ENCODE data around the gene LTBP1.

The LTBP1 gene

GRCh38 chr2:33370636-33371265 lies 424.0 kb downstream of the LTBP1 start:
- Histone ChIP-seq H3K9me3 (ENCODE audit: control insufficient read depth in 2 of 2, low read length in 2 of 2) (no peaks in the 10 kb centered on the region), H3K4me1 (ENCODE audit: control insufficient read depth in 2 of 2, insufficient read depth in 2 of 2, low read length in 2 of 2) (no peaks in the 10 kb centered on the region), H3K36me3 (ENCODE audit: control insufficient read depth in 2 of 2, insufficient read depth in 2 of 2, low read length in 2 of 2) (no peaks in the 10 kb centered on the region), H3K27me3 (ENCODE audit: control insufficient read depth in 2 of 2, insufficient read depth in 2 of 2, low read length in 2 of 2) (no peaks in the 10 kb centered on the region), H3K4me3 (ENCODE audit: low read length in 2 of 2) (no peak overlapping the region), H3K9ac (ENCODE audit: low read depth in 1 of 2, low read length in 2 of 2) (no peak overlapping the region), H3K27ac (ENCODE audit: low read depth in 2 of 2, low read length in 2 of 2) (no peak overlapping the region)

- H3K9me3 ChIP-seq (ENCODE audit: control insufficient read depth in 2 of 2, low read length in 2 of 2) = no peaks in the 10 kb centered on the region
- H3K27ac ChIP-seq (ENCODE audit: low read depth in 2 of 2, low read length in 2 of 2) = no peak overlapping the region
These were observed 424.7 kb downstream of the LTBP1 start for GRCh38 chr2:33371304-33372090.

GRCh38 chr2:33372940-33373553 lies 426.3 kb downstream of the LTBP1 start:
- Histone ChIP-seq H3K27ac (ENCODE audit: low read depth in 2 of 2, low read length in 2 of 2) (no peak overlapping the region), H3K4me1 (ENCODE audit: control insufficient read depth in 2 of 2, insufficient read depth in 2 of 2, low read length in 2 of 2) (no peaks in the 10 kb centered on the region), H3K9ac (ENCODE audit: low read depth in 1 of 2, low read length in 2 of 2) (no peak overlapping the region), H3K36me3 (ENCODE audit: control insufficient read depth in 2 of 2, insufficient read depth in 2 of 2, low read length in 2 of 2) (no peaks in the 10 kb centered on the region), H3K9me3 (ENCODE audit: control insufficient read depth in 2 of 2, low read length in 2 of 2) (no peaks in the 10 kb centered on the region), H3K27me3 (ENCODE audit: control insufficient read depth in 2 of 2, insufficient read depth in 2 of 2, low read length in 2 of 2) (no peaks in the 10 kb centered on the region), H3K4me3 (ENCODE audit: low read length in 2 of 2) (no peak overlapping the region)

More at GRCh38 chr2:33371304-33372090, 424.7 kb downstream of the LTBP1 start:
- H3K27me3 ChIP-seq (ENCODE audit: control insufficient read depth in 2 of 2, insufficient read depth in 2 of 2, low read length in 2 of 2) = no peaks in the 10 kb centered on the region
- H3K4me1 ChIP-seq (ENCODE audit: control insufficient read depth in 2 of 2, insufficient read depth in 2 of 2, low read length in 2 of 2) = no peaks in the 10 kb centered on the region
- no peak overlapping the region for H3K4me3 ChIP-seq (ENCODE audit: low read length in 2 of 2)
- no peak overlapping the region for H3K9ac ChIP-seq (ENCODE audit: low read depth in 1 of 2, low read length in 2 of 2)
- H3K36me3 ChIP-seq (ENCODE audit: control insufficient read depth in 2 of 2, insufficient read depth in 2 of 2, low read length in 2 of 2) = no peaks in the 10 kb centered on the region

- H3K9me3 ChIP-seq (ENCODE audit: control insufficient read depth in 2 of 2, low read length in 2 of 2) = no peaks in the 10 kb centered on the region
- no peaks in the 10 kb centered on the region for H3K36me3 ChIP-seq (ENCODE audit: control insufficient read depth in 2 of 2, insufficient read depth in 2 of 2, low read length in 2 of 2)
- no peaks in the 10 kb centered on the region for H3K4me1 ChIP-seq (ENCODE audit: control insufficient read depth in 2 of 2, insufficient read depth in 2 of 2, low read length in 2 of 2)
- no peak overlapping the region for H3K27ac ChIP-seq (ENCODE audit: low read depth in 2 of 2, low read length in 2 of 2)
- H3K27me3 ChIP-seq (ENCODE audit: control insufficient read depth in 2 of 2, insufficient read depth in 2 of 2, low read length in 2 of 2) = no peaks in the 10 kb centered on the region
- no peak overlapping the region for H3K9ac ChIP-seq (ENCODE audit: low read depth in 1 of 2, low read length in 2 of 2)
- no peak overlapping the region for H3K4me3 ChIP-seq (ENCODE audit: low read length in 2 of 2)
These were observed 427.2 kb downstream of the LTBP1 start for GRCh38 chr2:33373986-33374385.

GRCh38 chr2:33375054-33375453 lies 428.3 kb downstream of the LTBP1 start:
- no peaks in the 10 kb centered on the region for H3K27me3 ChIP-seq (ENCODE audit: control insufficient read depth in 2 of 2, insufficient read depth in 2 of 2, low read length in 2 of 2)
- no peaks in the 10 kb centered on the region for H3K9me3 ChIP-seq (ENCODE audit: control insufficient read depth in 2 of 2, low read length in 2 of 2)
- no peaks in the 10 kb centered on the region for H3K36me3 ChIP-seq (ENCODE audit: control insufficient read depth in 2 of 2, insufficient read depth in 2 of 2, low read length in 2 of 2)
- no peak overlapping the region for H3K4me3 ChIP-seq (ENCODE audit: low read length in 2 of 2)
- H3K4me1 ChIP-seq (ENCODE audit: control insufficient read depth in 2 of 2, insufficient read depth in 2 of 2, low read length in 2 of 2) = no peaks in the 10 kb centered on the region
- no peak overlapping the region for H3K27ac ChIP-seq (ENCODE audit: low read depth in 2 of 2, low read length in 2 of 2)
- H3K9ac ChIP-seq (ENCODE audit: low read depth in 1 of 2, low read length in 2 of 2) = no peak overlapping the region

- Histone ChIP-seq H3K27me3 (ENCODE audit: control insufficient read depth in 2 of 2, insufficient read depth in 2 of 2, low read length in 2 of 2) (no peaks in the 10 kb centered on the region), H3K4me3 (ENCODE audit: low read length in 2 of 2) (no peak overlapping the region), H3K9ac (ENCODE audit: low read depth in 1 of 2, low read length in 2 of 2) (no peak overlapping the region), H3K4me1 (ENCODE audit: control insufficient read depth in 2 of 2, insufficient read depth in 2 of 2, low read length in 2 of 2) (no peaks in the 10 kb centered on the region), H3K27ac (ENCODE audit: low read depth in 2 of 2, low read length in 2 of 2) (no peak overlapping the region), H3K36me3 (ENCODE audit: control insufficient read depth in 2 of 2, insufficient read depth in 2 of 2, low read length in 2 of 2) (no peaks in the 10 kb centered on the region), H3K9me3 (ENCODE audit: control insufficient read depth in 2 of 2, low read length in 2 of 2) (no peaks in the 10 kb centered on the region)
These were observed 430.3 kb downstream of the LTBP1 start for GRCh38 chr2:33377048-33377447.

GRCh38 chr2:33378556-33379210 lies 431.9 kb downstream of the LTBP1 start:
- Histone ChIP-seq H3K4me1 (ENCODE audit: control insufficient read depth in 2 of 2, insufficient read depth in 2 of 2, low read length in 2 of 2) (no peaks in the 10 kb centered on the region), H3K9ac (ENCODE audit: low read depth in 1 of 2, low read length in 2 of 2) (no peak overlapping the region), H3K4me3 (ENCODE audit: low read length in 2 of 2) (no peak overlapping the region), H3K27ac (ENCODE audit: low read depth in 2 of 2, low read length in 2 of 2) (no peak overlapping the region), H3K9me3 (ENCODE audit: control insufficient read depth in 2 of 2, low read length in 2 of 2) (no peaks in the 10 kb centered on the region), H3K27me3 (ENCODE audit: control insufficient read depth in 2 of 2, insufficient read depth in 2 of 2, low read length in 2 of 2) (no peaks in the 10 kb centered on the region), H3K36me3 (ENCODE audit: control insufficient read depth in 2 of 2, insufficient read depth in 2 of 2, low read length in 2 of 2) (no peaks in the 10 kb centered on the region)

GRCh38 chr2:33380001-33380609 lies 433.4 kb downstream of the LTBP1 start:
- Histone ChIP-seq H3K27me3 (ENCODE audit: control insufficient read depth in 2 of 2, insufficient read depth in 2 of 2, low read length in 2 of 2) (no peaks in the 10 kb centered on the region), H3K4me3 (ENCODE audit: low read length in 2 of 2) (no peak overlapping the region), H3K9me3 (ENCODE audit: control insufficient read depth in 2 of 2, low read length in 2 of 2) (no peaks in the 10 kb centered on the region), H3K9ac (ENCODE audit: low read depth in 1 of 2, low read length in 2 of 2) (no peak overlapping the region), H3K27ac (ENCODE audit: low read depth in 2 of 2, low read length in 2 of 2) (no peak overlapping the region), H3K4me1 (ENCODE audit: control insufficient read depth in 2 of 2, insufficient read depth in 2 of 2, low read length in 2 of 2) (no peaks in the 10 kb centered on the region), H3K36me3 (ENCODE audit: control insufficient read depth in 2 of 2, insufficient read depth in 2 of 2, low read length in 2 of 2) (no peaks in the 10 kb centered on the region)

- Histone ChIP-seq H3K4me3 (ENCODE audit: low read length in 2 of 2) (no peak overlapping the region), H3K27me3 (ENCODE audit: control insufficient read depth in 2 of 2, insufficient read depth in 2 of 2, low read length in 2 of 2) (no peaks in the 10 kb centered on the region), H3K9ac (ENCODE audit: low read depth in 1 of 2, low read length in 2 of 2) (no peak overlapping the region), H3K4me1 (ENCODE audit: control insufficient read depth in 2 of 2, insufficient read depth in 2 of 2, low read length in 2 of 2) (no peaks in the 10 kb centered on the region), H3K9me3 (ENCODE audit: control insufficient read depth in 2 of 2, low read length in 2 of 2) (no peaks in the 10 kb centered on the region), H3K36me3 (ENCODE audit: control insufficient read depth in 2 of 2, insufficient read depth in 2 of 2, low read length in 2 of 2) (no peaks in the 10 kb centered on the region), H3K27ac (ENCODE audit: low read depth in 2 of 2, low read length in 2 of 2) (no peak overlapping the region)
These were observed 434.0 kb downstream of the LTBP1 start for GRCh38 chr2:33380719-33381118.
